GM13976 (cell line): ENCODE data around the gene ADCK1.

Experiments
- DNase-seq: peaks from one replicate; pipeline ENCODE4 v3.0.0; 2012; ENCODE audit warnings: low spot score
- CTCF ChIP-seq: IDR thresholded peaks from 2 replicates; pipeline ENCODE4 v1.5.1; 2012; ENCODE audit warnings: borderline replicate concordance, mild to moderate bottlenecking; ENCODE audit not compliant: insufficient read depth; ENCODE audit errors: extremely low read depth, missing control alignments, control extremely low read depth
- in situ Hi-C: fragments of 300-500 bp; cut with MboI; formaldehyde crosslinking; loops from one replicate; pipeline ENCODE4 v1.12.0; 2022; ENCODE audit warnings: low sequenced_read_pairs, mixed read lengths, inconsistent platforms; ENCODE audit not compliant: unreplicated experiment

The ADCK1 gene

GRCh38 chr14:77830692-77831091, 30.8 kb downstream of the ADCK1 start:
- in situ Hi-C loops = no loop called here
- no peak for TF ChIP-seq CTCF
- DNase-seq = no peak

DNA sequence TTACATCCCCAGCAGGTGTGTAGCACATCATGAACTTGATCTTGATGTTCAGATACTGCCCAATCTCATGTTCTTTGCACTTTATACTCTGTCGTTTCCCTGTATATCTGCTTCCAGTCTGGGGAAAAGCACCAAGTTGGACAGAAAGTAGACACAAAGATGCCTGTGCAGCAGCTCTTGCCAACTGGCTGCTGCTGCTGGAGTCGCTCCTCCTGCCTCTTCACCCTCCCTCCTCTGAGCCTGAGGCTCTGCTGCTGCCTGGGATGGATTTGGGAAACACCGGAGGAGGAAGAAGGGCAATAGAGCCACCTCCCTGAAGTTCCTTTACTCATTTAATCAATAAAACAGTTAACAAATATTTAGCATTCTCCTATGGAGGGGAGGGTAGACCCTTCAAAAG, 32.4 kb downstream of the ADCK1 start:
- no peak for DNase-seq
- no peak for TF ChIP-seq CTCF
- in situ Hi-C loops = no loop called here

GRCh38 chr14:77837926-77838325, 38.0 kb downstream of the ADCK1 start:
- in situ Hi-C loops = no loop called here
- no peak for DNase-seq
- TF ChIP-seq CTCF = no peak

DNA sequence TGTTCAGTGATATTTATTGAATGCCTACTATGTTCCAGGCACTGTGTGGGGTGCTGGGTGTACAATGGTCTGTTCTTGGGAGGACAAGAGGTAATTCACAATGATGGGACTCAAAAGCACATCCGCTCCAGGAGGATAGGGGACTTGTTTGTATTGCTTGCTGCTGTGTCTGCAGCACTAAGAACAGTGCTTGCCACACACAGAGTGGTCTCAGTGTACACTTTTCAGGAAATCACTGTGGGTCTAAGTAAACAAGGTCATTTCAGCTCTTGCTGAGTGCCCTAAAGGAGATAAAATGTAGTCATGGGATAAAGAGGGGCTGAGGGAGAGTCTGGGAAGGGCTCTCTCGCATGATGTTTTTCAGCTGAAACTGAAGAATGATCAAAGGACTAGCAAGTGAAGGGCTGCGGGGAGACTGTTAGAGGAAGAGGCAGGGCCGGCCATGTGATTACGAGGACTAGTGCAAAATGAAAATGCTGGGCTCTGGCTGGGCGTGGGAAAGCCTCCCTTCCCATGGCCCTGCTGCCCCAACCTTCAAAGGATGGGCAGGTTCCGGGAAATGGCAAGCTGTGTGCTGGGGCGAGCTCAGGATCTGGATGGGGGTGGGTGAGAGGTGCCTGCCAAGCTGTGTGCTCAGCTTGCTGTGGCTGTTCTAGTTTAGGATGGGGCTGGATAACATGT, 39.1 kb downstream of the ADCK1 start:
- in situ Hi-C loops = no loop called here
- no peak for TF ChIP-seq CTCF
- DNase-seq = no peak

GRCh38 chr14:77843195-77843594, 43.3 kb downstream of the ADCK1 start:
- DNase-seq = no peak
- in situ Hi-C loops = no loop called here
- no peak for TF ChIP-seq CTCF

DNA sequence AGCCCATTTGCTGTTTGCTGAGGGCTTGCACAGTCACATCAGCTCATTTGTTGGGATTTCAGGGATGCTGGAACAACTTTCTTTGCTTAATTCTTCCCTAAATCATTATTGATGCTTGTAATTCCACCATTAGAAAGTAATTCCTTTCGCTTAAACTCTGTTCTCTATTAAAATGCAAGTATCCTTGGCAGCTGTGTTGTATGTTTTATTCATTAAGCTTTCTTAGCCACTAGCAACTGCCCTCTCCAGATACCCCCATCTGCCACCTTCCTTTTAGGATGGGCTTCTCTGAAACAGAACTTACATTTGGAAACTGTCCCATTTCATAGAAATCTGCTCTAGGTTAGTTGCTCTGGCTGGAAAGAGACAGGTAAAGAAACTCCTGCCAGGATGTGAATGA, 43.7 kb downstream of the ADCK1 start:
- in situ Hi-C loops = no loop called here
- DNase-seq = no peak
- no peak for TF ChIP-seq CTCF
